HG03108 (cell line): ENCODE results near the gene DTNB.

Experiments used
- ATAC-seq: cut with Tn5 transposase; IDR thresholded peaks from one replicate; pipeline ENCODE4 v1.9.1; 2021; ENCODE audit warnings: moderate library complexity; ENCODE audit not compliant: unreplicated experiment

Gene DTNB

DNA sequence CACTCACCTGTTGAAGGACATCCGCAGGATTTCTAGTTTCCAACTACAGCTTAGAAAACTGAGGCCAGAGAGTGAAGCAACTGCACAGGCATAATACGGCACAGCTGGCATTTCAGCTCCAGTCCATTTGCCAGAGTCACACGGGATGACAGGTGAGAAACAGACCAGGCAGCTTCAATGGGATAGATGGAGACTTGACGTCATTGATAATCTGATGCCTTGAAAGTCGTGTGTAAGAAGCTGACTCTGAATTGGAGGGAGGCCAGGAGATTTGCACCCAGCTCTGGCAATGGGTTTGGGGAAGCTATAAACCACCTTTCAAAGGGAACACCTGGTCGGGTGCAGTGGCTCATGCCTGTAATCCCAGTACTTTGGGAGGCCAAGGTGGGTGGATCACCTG is 319.3 kb downstream of the DTNB start:
- ATAC-seq = no peak

DNA sequence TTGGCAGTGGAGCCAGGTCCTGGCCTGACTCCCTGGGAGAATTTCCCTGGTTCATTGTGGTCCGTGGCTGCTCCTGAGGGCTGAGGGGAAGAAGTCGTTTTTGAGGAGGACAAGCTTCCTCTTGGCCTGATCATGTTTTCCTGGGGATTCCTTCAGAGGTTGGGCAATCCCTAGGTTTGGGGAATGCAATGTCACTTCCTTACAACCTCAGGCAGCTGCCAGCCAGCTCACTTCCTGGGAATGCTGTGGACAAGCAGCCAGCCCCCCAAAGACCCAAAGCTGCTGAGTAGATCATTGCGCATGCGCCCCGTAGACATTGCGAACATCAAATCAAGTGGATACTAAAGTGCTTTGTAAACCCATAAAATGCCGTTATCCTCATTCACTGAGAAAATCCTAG is 324.0 kb downstream of the DTNB start:
- ATAC-seq = no peak

DNA sequence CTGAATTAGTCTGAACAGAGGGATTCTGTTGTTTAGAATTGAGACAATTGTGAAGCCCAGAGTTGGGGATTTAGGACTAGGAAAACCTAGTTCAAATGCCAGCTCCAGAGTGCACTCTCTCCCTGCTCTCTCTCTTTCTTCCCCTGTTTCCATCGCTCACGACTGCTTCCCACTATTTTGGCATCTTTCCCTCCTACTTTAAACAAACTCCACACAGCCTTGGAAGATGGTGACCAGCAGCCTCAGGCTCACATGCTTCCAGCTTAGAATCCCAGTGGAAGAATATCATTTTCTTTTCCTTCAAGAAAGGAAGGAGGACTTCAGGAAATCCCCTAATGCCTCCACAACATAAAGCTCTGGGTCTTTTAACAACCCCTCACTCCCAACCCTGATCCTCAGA is 325.5 kb downstream of the DTNB start:
- ATAC-seq = no peak

- no peak for ATAC-seq
Measured at GRCh38 chr2:25347205-25347815, 326.1 kb downstream of the DTNB start.

DNA sequence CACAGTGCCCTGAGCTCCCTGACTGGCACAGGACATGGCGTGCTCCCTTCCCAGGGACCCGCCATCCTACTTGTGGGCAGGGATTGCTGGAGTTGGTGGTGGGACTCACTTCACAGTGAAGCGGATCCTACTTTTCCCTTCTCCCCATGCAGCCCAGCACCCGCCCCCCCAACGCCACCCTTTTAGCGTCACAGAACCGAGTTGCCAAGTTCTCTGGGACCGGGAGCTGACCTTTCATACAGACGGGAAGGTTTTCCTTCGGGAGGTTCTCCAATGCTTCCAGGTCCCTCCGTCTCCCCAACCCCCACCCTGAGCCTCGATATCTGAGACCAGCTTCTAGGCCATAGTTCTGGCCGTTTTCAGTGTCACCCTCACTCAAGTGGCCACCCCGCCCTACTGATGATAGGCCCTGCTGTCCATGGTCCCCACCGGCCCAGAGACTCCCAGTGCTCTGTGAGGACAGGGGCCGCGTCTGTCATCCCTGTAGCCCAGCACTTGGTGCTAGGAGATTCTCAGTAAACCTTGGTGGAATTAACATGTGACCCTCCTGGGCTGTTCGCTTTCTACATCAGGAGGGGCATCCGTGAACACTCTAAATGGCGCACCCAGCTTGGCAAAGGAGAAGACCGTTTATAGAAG is 330.1 kb downstream of the DTNB start:
- ATAC-seq = no peak

GRCh38 chr2:25342372-25343186 is 330.8 kb downstream of the DTNB start:
- peak; percentile 76 for ATAC-seq

DNA sequence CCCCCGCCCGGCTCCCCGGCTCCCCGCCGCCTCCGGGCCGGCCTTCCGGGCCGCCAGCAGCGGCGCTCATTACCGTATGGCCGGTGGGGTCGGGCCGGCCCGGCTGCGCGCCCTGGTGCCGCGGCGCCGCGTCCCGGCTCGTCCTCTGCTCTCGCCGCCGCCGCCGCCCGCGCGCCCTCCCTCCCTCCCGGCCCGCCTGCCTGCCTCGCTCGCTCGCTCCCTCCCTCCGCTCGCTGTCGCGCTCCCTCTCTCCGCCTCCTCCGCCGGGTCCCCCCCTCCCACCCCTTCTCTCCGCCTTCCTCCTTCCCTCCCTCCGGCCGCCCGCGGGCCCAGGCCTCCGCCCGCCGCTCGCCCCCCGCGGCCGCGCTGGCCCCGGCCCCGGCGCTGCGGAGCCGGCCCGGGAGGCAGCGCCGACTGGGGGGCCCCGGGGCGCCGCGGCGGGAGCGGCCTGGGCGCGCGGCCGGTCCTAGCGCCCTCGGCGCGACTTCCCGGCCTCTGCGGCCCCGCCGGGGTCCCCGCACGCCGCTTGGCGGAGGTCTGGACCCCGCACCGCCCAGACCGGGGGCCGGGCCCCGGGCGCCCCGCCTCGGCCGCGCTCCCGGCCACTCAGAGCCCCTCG is 331.5 kb downstream of the DTNB start, which contains the start of gene DNMT3A:
DNMT3A (minus strand) TSS at position 173 of the 619 bp plus-strand sequence. CDS start 27,941 bp downstream, outside the sequence.
- peak; percentile 27 for ATAC-seq

DNA sequence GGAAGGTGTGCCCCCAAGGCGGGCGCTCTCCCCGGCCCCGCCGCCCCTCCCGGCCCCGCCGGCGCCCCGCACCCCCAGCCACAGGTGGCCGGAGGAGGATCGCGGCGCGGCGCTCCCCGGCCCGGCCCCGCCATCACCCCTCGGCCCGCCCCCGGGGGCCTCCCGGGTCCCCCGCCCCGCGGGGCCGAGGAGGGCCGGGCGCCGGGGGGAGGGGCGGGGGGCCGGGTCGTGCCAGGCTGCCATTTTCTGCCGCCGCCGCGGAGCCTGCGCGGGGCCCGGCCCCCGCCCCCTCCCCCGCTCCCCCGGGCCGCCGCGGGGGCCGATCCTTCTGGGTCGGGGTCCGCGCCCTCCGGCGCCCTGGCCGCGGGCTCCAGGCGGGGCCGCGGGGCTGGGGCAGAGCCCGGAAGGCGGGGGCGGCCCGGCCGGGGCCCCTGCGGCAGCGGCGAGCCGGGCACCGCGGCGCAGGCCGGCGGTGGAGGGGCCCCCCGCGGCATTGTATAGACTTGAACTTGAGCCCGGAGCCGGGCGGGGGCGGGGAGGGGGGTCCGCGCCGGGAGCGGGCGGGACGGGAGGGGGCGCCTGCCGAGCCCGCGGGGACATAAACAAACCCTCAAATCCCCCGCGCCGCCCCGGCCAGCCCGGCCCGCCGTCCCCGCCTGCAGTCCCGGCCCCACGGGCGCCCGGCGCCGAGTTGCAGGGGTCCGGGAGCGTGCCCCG is 332.2 kb downstream of the DTNB start:
- ATAC-seq = peak; percentile 16

GRCh38 chr2:25340181-25340921 is 333.0 kb downstream of the DTNB start:
- no peak for ATAC-seq

DNA sequence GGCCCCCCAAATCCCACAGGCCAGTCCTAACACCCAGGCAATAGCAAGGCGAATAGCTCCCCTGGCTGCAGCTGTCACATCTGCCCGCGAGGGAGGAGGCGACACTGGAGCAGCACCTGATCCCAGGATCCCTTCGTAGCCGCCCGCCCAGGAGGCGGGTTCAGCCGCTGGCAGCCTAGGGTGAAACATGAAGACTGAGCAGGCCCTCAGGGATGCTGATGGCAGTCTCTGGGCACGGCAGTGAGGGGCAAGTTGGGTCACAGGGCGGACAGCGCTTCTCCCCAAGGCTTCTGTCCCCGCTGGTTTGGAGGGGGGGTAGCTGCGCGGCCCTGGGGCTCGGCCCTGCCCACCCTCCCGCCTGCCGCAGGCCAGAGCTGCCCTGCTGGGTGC is 333.6 kb downstream of the DTNB start:
- ATAC-seq = no peak

DNA sequence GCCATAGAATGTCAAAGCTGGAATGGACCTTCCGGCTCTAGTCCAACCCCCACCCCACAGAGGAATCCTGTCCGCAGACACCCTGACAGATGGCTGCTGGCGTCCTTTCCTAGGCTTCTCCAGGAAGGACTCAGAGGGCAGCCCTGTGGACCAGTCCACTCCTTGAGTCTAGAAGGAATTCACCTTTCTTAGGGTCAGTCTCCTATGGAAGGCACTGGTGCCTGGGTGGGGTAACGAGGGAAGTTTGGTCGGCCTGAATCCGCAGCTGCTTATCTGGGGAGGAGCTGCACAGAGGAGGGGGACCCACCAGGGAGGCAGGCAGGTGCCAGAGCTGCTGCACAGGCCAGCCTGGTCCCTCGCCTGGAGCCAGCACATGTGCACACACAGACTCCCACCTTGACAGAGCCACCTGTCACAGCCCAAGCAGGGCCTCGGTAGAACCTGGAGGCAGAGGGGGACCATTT is 334.1 kb downstream of the DTNB start:
- no peak for ATAC-seq

DNA sequence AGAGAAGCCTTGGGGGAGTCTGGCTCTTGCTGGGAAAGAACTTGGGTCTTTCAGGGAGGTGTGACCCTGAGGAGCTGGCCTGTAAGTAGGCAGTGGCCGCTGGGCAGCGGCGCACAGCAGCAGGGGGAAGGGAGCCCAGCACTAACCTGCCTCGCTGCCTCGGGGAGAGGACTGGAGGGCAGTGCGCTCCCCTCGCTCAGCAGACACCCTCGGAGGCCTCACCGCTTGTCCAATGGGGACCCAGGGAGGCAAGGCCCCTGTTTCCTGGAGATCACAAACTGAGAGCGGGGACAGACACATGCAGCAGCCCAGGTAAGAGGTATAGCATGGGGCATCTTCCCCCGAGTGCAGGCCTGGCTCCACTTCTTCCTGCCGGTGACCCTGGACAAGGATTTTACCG is 335.0 kb downstream of the DTNB start:
- ATAC-seq = no peak

GRCh38 chr2:25337891-25338290 is 335.5 kb downstream of the DTNB start:
- ATAC-seq = no peak

- no peak for ATAC-seq
Measured at GRCh38 chr2:25337276-25337675, 336.1 kb downstream of the DTNB start.

GRCh38 chr2:25336383-25336841 is 337.0 kb downstream of the DTNB start:
- no peak for ATAC-seq

- no peak for ATAC-seq
Measured at GRCh38 chr2:25335971-25336370, 337.4 kb downstream of the DTNB start.

DNA sequence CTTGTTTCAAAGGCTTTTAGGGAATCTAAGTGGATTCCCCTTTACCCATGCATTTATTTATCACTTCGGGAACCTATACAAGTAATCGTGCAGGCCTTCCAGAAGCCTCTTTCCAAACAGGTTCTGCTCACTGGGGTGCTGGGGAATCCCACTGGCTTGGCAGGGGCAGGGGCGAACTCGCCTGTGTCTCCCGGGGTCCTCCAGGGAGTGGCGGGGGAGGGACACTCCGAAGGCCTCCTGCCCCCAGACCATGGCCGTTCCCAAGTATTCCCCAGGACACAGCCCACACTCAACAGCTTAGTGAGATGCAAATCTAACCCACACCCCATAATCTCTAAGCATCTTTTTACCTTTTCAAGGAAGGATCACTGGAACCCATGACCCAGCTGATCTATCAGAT is 338.2 kb downstream of the DTNB start:
- no peak for ATAC-seq

GRCh38 chr2:25334482-25334881 is 338.9 kb downstream of the DTNB start:
- ATAC-seq = no peak

DNA sequence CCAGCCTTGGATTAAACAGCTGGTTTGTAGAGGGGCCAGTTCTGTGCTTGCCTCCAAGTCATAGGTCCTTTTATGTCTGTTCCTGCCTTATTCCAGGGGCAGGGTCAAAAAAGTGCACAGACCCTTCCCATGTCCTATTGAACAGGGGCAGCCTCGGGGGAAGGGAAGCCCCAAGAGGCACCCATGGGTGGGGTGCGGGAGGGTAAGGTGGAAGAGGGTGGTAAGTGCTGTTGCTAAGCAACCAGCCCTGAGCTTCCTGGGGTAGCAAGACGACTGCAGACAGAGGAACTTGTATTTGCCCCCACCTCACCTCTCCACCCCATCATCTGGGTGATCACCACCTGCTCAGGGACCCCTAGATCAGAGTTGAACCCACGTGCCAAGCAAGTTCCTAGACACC is 339.4 kb downstream of the DTNB start:
- ATAC-seq = no peak

GRCh38 chr2:25332571-25332970 is 340.8 kb downstream of the DTNB start:
- ATAC-seq = no peak
